ENCODE measurements around the gene ZFP36L1.

- TF ChIP-seq EP300 (conservative IDR thresholded peaks at IDR 0.05; ENCODE audit: poor library complexity, severe bottlenecking) (no peak), SMC3 (conservative IDR thresholded peaks at IDR 0.05; ENCODE audit: poor library complexity) (no peak), POLR2AphosphoS5 (IDR thresholded peaks at IDR 0.05) (no peak), MXI1 (conservative IDR thresholded peaks at IDR 0.05; ENCODE audit: poor library complexity, severe bottlenecking) (no peak), EZH2 (IDR thresholded peaks at IDR 0.05; ENCODE audit: borderline replicate concordance, insufficient read depth, low read length, poor library complexity, severe bottlenecking) (no peak), REST (IDR thresholded peaks at IDR 0.05; ENCODE audit: borderline replicate concordance) (no peak), RAD21 (conservative IDR thresholded peaks at IDR 0.05) (no peak), TAF1 (IDR thresholded peaks at IDR 0.05; ENCODE audit: low read depth) (no peak)
- TF ChIP-seq, protein P1, sequence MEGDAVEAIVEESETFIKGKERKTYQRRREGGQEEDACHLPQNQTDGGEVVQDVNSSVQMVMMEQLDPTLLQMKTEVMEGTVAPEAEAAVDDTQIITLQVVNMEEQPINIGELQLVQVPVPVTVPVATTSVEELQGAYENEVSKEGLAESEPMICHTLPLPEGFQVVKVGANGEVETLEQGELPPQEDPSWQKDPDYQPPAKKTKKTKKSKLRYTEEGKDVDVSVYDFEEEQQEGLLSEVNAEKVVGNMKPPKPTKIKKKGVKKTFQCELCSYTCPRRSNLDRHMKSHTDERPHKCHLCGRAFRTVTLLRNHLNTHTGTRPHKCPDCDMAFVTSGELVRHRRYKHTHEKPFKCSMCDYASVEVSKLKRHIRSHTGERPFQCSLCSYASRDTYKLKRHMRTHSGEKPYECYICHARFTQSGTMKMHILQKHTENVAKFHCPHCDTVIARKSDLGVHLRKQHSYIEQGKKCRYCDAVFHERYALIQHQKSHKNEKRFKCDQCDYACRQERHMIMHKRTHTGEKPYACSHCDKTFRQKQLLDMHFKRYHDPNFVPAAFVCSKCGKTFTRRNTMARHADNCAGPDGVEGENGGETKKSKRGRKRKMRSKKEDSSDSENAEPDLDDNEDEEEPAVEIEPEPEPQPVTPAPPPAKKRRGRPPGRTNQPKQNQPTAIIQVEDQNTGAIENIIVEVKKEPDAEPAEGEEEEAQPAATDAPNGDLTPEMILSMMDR (IDR thresholded peaks at IDR 0.05; ENCODE audit: poor library complexity, severe bottlenecking) = no peak
These were observed 22.8 kb downstream of the ZFP36L1 start for GRCh38 chr14:68770051-68770450.

All from neural cell (in vitro differentiated cells).